Parathyroid adenoma (tissue), 2 donors: ENCODE measurements around the gene ULK3.

Experiments used
- H2AFZ ChIP-seq: fragments of 300-600 bp; sonication (generic); one replicate; pipeline ENCODE4 v1.7.0; 2017; ENCODE audit warnings: antibody characterized with exemption, mild to moderate bottlenecking
- H3K27ac ChIP-seq: fragments of 300-600 bp; sonication (generic); one replicate; pipeline ENCODE4 v1.7.0; 2017
- H3K27me3 ChIP-seq: fragments of 300-600 bp; sonication (generic); one replicate; pipeline ENCODE4 v1.7.0; 2017; ENCODE audit warnings: low read length; ENCODE audit not compliant: control insufficient read depth, insufficient read depth
- H3K36me3 ChIP-seq: fragments of 300-600 bp; sonication (generic); one replicate; pipeline ENCODE4 v1.7.0; 2017; ENCODE audit warnings: low read length; ENCODE audit not compliant: control insufficient read depth, insufficient read depth
- H3K4me1 ChIP-seq: fragments of 300-600 bp; sonication (generic); one replicate; pipeline ENCODE4 v1.7.0; 2017; ENCODE audit warnings: control low read depth
- H3K4me2 ChIP-seq: fragments of 300-600 bp; sonication (generic); one replicate; pipeline ENCODE4 v1.7.0; 2017; ENCODE audit warnings: low read length
- H3K4me3 ChIP-seq: fragments of 300-600 bp; sonication (generic); one replicate; pipeline ENCODE4 v1.7.0; 2017; ENCODE audit warnings: low read depth, low read length
- H3K79me2 ChIP-seq: fragments of 300-600 bp; sonication (generic); one replicate; pipeline ENCODE4 v1.7.0; 2017; ENCODE audit warnings: control low read depth
- H3K9ac ChIP-seq: fragments of 300-600 bp; sonication (generic); one replicate; pipeline ENCODE4 v1.7.0; 2017; ENCODE audit warnings: mild to moderate bottlenecking
- H3K9me3 ChIP-seq: fragments of 300-600 bp; sonication (generic); one replicate; pipeline ENCODE4 v1.7.0; 2017; ENCODE audit warnings: low read length; ENCODE audit not compliant: control insufficient read depth
- TF ChIP-seq, protein P1 (sequence below): fragments of 300-600 bp; sonication (generic); IDR thresholded peaks from one replicate; pipeline ENCODE4 v1.7.0; 2017; ENCODE audit warnings: antibody characterized with exemption, mild to moderate bottlenecking
- donor health status: primary hyperparathyroidism.

ULK3 gene

DNA sequence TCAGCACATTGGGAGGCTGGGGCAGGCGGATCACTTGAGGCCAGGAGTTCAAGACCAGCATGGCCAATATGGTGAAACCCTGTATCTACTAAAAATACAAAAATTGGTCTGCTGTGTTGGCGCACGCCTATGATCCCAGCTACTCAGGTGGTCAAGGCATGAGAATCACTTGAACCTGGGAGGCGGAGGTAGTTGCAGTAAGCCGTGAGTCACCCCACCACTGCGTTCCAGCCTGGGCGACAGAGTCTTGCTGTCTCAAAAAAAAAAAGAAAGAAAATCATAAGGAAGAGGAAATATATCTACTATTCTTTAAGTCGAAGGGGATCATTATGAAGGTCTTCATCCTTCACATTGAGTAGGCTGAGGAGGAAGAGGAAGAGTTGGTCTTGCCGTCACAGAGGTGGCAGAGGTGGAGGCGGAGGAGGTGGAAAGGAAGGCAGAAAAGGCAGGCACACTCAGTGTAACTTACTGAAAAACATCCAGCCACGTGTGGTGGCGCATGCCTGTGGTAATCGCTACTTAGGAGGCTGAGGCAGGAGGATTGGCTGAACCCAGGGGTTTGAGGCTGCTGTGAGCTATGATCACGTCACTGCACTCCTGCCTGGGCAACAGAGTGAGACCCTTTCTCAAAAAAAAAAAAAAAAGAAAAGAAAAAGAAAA is 46.9 kb downstream of the ULK3 start:
- H3K4me1 ChIP-seq = no peaks in the 10 kb centered on the region
- no peak overlapping the region for H3K4me3 ChIP-seq

DNA sequence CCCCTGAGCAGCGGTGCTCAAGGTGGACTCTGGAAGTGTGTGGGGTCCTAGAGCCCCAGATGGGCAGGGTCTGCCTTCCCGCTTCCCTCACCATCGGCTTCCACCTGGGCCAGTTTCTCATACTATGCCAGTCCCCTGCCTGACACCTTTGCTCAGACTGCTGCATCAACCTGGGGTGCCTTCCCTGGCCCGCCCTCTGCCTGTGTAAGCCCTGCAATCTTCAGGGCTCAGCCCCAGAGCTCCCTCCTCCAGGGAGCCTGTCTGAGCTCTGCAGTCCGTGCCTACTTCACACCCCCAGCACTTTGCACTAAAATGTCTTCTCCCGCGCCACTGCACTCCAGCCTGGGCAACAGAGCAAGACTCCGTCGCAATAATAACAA is 48.0 kb downstream of the ULK3 start:
- no peaks in the 10 kb centered on the region for H3K9me3 ChIP-seq
- H3K4me1 ChIP-seq = peaks cover 2% of the 10 kb centered on the region
- no peaks in the 10 kb centered on the region for H3K36me3 ChIP-seq
- H2AFZ ChIP-seq = no peak overlapping the region
- TF ChIP-seq, protein P1, sequence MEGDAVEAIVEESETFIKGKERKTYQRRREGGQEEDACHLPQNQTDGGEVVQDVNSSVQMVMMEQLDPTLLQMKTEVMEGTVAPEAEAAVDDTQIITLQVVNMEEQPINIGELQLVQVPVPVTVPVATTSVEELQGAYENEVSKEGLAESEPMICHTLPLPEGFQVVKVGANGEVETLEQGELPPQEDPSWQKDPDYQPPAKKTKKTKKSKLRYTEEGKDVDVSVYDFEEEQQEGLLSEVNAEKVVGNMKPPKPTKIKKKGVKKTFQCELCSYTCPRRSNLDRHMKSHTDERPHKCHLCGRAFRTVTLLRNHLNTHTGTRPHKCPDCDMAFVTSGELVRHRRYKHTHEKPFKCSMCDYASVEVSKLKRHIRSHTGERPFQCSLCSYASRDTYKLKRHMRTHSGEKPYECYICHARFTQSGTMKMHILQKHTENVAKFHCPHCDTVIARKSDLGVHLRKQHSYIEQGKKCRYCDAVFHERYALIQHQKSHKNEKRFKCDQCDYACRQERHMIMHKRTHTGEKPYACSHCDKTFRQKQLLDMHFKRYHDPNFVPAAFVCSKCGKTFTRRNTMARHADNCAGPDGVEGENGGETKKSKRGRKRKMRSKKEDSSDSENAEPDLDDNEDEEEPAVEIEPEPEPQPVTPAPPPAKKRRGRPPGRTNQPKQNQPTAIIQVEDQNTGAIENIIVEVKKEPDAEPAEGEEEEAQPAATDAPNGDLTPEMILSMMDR = no peak
- H3K4me2 ChIP-seq = no peak overlapping the region
- H3K4me3 ChIP-seq = no peak overlapping the region
- H3K27ac ChIP-seq = no peak overlapping the region
- no peak overlapping the region for H3K9ac ChIP-seq
- H3K27me3 ChIP-seq = no peaks in the 10 kb centered on the region
- H3K79me2 ChIP-seq = peaks cover 17% of the 10 kb centered on the region

More for the DNA sequence above, 46.9 kb downstream of the ULK3 start:
- Histone ChIP-seq H3K9ac (no peak overlapping the region), H2AFZ (no peak overlapping the region), H3K27me3 (no peaks in the 10 kb centered on the region), H3K27ac (no peak overlapping the region), H3K9me3 (no peaks in the 10 kb centered on the region), H3K36me3 (no peaks in the 10 kb centered on the region), H3K4me2 (no peak overlapping the region), H3K79me2 (peaks cover 15% of the 10 kb centered on the region)
- TF ChIP-seq, protein P1 = no peak

DNA sequence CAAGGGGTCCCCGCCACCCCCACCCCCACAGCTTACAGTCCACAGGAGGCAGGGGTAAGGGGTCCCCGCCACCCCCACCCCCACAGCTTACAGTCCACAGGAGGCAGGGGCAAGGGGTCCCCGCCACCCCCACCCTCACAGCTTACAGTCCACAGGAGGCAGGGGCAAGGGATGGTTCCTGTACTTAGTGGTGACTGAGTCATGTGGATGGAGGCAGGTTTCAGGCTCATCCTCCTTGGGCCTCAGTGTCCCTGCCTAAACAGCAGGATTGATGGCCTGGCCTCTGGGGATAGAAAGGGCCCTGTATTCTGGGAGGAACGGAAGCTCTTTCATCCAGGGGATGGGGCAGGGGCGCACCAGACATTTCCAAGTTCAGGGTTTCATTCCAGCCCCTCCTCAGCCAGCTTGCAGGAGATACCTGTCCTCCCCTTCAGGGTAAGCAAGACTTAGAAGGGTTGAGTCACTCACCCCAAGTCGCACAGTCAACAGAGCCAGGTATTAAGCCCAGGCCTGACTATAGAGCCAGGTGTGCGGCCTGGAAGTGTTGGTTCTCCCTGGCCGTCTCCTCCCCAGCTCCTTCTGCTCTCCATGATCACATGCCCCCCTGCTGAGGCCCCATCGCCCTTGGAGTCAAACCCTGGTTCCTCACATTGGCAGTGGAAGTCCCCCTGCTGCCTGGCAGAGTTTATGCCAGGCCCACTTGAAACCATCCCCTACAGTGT is 48.5 kb downstream of the ULK3 start:
- H2AFZ ChIP-seq = no peak overlapping the region
- no peak overlapping the region for H3K4me2 ChIP-seq
- H3K9ac ChIP-seq = no peak overlapping the region
- H3K4me1 ChIP-seq = peaks cover 5% of the 10 kb centered on the region
- no peak overlapping the region for H3K4me3 ChIP-seq
- no peaks in the 10 kb centered on the region for H3K9me3 ChIP-seq
- H3K27ac ChIP-seq = no peak overlapping the region
- H3K27me3 ChIP-seq = no peaks in the 10 kb centered on the region
- no peaks in the 10 kb centered on the region for H3K36me3 ChIP-seq
- H3K79me2 ChIP-seq = peaks cover 20% of the 10 kb centered on the region
- TF ChIP-seq, protein P1 = no peak

DNA sequence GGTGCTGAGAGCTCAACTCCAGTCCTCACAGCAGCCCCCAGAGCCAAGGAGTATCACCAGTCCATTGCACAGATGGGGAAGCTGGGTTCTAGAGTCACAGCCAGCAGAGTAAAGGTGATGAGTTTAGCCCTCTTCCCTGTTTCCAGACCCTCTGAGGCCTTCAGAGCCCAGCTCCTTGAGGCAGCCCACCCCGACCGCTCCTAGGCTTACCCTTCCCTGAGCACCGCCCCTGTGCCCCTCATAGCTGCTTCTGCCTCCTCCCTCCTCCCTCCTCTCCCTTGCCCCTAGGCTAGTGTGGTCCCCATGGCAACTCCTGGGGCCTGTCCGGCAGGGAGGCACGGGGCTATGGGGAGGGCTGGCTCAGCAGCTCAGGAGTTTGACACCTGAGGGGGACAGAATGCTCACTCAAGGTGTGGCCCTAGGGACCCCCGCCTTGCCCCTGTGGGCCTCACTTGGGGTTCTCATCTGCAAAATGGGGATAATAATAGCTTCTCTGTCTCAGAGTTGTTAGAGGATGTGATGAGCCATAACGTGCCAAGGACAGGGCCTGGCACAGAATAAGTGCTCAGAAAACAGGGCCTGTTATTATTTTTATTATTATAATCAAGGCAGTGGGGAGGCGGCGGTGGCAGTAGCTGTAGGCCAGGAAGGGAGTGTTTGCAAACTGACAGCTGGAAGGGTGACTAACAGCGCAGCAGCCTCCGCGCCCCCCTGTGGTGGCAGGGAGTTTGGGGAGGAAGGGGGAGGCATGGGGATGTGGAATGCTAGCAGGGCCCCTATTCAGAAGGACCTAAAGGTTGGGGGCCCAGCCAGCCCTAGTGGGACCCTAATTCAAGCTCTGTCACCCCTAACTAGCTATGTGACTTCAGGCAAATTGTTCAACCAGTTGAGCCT is 49.6 kb downstream of the ULK3 start:
- Histone ChIP-seq H3K4me3 (no peak overlapping the region), H2AFZ (no peak overlapping the region), H3K9me3 (no peaks in the 10 kb centered on the region), H3K4me1 (peaks cover 9% of the 10 kb centered on the region), H3K27me3 (no peaks in the 10 kb centered on the region), H3K9ac (no peak overlapping the region), H3K79me2 (peaks cover 20% of the 10 kb centered on the region), H3K27ac (no peak overlapping the region), H3K4me2 (no peak overlapping the region), H3K36me3 (no peaks in the 10 kb centered on the region)
- TF ChIP-seq, protein P1 = no peak
